Pancreas (tissue), 10 donors: ENCODE results near the gene BTBD9. TPM values are rescaled to one million over a fixed set of nuclear protein-coding genes. Genes with fewer than 3 reads are reported as not detected.

Source experiments
- ATAC-seq, 4 donors: fragments of 200-7000 bp; cut with Tn5 transposase; one replicate each; pipeline versions ENCODE4 v1.8.0 to v1.9.1; 2020; ENCODE audit warnings: mild to moderate bottlenecking in 4 of 4, moderate library complexity in 4 of 4
- DNase-seq, 6 donors: peaks; one replicate each; pipeline ENCODE4 v3.0.0-alpha.2; 2020
- FAIRE-seq: peaks from 2 replicates; lab custom pipeline; 2012; peaks lifted over from hg19 to GRCh38; lab: Jason Lieb, UNC
- H3K27ac ChIP-seq, 4 donors: fragments of 200-600 bp; sonication (generic); 1 replicate in 3 of 4; 2 replicates in 1 of 4; pipeline versions ENCODE4 v1.5.0 to v1.8.0; 2020
- H3K27me3 ChIP-seq, 4 donors: fragments of 200-600 bp; one replicate each; pipeline ENCODE4 v1.8.0; 2021
- H3K36me3 ChIP-seq, 3 donors: fragments of 200-600 bp; sonication (generic) in 1 of 3; one replicate each; pipeline versions ENCODE4 v1.5.0 to v1.8.0; 2020 to 2021
- H3K4me1 ChIP-seq, 3 donors: fragments of 200-600 bp; one replicate each; pipeline ENCODE4 v1.8.0; 2021
- H3K4me3 ChIP-seq, 4 donors: fragments of 200-600 bp; sonication (generic) in 2 of 4; one replicate each; pipeline versions ENCODE4 v1.5.0 to v1.8.0; 2020 to 2021
- H3K9me3 ChIP-seq, 4 donors: fragments of 200-600 bp; one replicate each; pipeline ENCODE4 v1.8.0; 2021
- WGBS, 2 donors: extraction: QIAGEN DNeasy Blood & Tissue Kit; methylation state at CpG; one replicate each; pipeline ENCODE4 v1.1.7; 2013; 5-methylcytosine and 5-hydroxymethylcytosine counted together
- intact Hi-C, 3 donors: fragments of 100-400 bp; cut with DNase I; formaldehyde crosslinking; loops; one replicate each; pipeline versions ENCODE4 v1.11.1 to v1.14.2; 2022
- polyA plus RNA-seq, 2 donors: library from polyadenylated mRNA; stranded (reverse); fragments of 200-250 nt; gene quantifications; one replicate each; pipeline ENCODE4 v1.2.3, GENCODE V29; 2013
- total RNA-seq, 6 donors: library from RNA; stranded (reverse); fragmentation: NEBNext Ultra II Directional in 4 of 6; extraction: Animal tissue kit (Norgen Biotek cat#: 25700) in 4 of 6; gene quantifications; one replicate each; pipeline versions ENCODE4 v1.2.1 to v1.2.4, GENCODE V29; 2021 to 2023
- TF ChIP-seq, protein P1 (sequence below), 4 donors: fragments of 200-600 bp; sonication (generic) in 3 of 4; IDR thresholded peaks; one replicate each; pipeline versions ENCODE4 v1.5.0 to v1.8.0; 2021; ENCODE audit warnings: antibody characterized with exemption in 4 of 4
- donor health status: healthy with polysubstance abuse.
- donor health status: DM: no; HTN: no; CAD: no; lungs with moderate emphysema.
- donor health status: DM: no; HTN: no; CAD: no.
- donor health status: control.
- donor health status: control.
- donor health status: Bipolar disorder and iron deficiency.
- donor health status: DM: yes; HTN: yes; CAD: no.
- donor health status: DM: no; HTN: no; CAD: no.
- donor health status: DM: no; HTN: no; CAD: no.
- donor health status: DM: yes; HTN: yes; CAD: no.

BTBD9 gene
- total and polyA plus RNA-seq, 8 donors, result 2.2 to 11.0 (median 7.1) TPM

DNA sequence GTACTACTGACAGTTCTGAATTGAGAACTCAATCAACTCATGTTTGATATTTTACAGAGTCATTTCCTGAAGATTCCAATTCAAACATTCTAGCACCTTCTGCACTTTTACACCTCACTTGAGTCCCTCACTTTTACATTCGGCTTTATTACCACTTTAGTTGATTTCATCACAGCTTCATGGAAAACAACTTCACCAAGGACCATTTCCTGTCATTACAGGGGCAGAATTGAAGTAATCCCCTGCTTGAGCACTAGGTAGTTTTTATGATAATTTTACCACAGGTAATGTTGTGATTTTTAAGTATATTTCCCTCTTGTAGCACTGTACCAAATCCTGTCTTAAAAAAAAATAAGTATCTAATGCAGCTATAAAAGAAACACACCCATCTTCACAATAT, 312.9 kb downstream of the BTBD9 start:
- FAIRE-seq (no peak), DNase-seq (no peak), ATAC-seq (no peak)
- Histone ChIP-seq H3K4me3 (no peak overlapping the region), H3K36me3 (no peaks in the 10 kb centered on the region), H3K4me1 (no peaks in the 10 kb centered on the region), H3K27me3 (no peaks in the 10 kb centered on the region), H3K27ac (no peak overlapping the region), H3K9me3 (no peaks in the 10 kb centered on the region)
- TF ChIP-seq, protein P1, sequence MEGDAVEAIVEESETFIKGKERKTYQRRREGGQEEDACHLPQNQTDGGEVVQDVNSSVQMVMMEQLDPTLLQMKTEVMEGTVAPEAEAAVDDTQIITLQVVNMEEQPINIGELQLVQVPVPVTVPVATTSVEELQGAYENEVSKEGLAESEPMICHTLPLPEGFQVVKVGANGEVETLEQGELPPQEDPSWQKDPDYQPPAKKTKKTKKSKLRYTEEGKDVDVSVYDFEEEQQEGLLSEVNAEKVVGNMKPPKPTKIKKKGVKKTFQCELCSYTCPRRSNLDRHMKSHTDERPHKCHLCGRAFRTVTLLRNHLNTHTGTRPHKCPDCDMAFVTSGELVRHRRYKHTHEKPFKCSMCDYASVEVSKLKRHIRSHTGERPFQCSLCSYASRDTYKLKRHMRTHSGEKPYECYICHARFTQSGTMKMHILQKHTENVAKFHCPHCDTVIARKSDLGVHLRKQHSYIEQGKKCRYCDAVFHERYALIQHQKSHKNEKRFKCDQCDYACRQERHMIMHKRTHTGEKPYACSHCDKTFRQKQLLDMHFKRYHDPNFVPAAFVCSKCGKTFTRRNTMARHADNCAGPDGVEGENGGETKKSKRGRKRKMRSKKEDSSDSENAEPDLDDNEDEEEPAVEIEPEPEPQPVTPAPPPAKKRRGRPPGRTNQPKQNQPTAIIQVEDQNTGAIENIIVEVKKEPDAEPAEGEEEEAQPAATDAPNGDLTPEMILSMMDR (IDR thresholded peaks at IDR 0.05), result no peak
- WGBS, 2 donors, result 71 to 87% methylated on average over 1 of the region's 1 CpG
- intact Hi-C loops, result no loop called here

DNA sequence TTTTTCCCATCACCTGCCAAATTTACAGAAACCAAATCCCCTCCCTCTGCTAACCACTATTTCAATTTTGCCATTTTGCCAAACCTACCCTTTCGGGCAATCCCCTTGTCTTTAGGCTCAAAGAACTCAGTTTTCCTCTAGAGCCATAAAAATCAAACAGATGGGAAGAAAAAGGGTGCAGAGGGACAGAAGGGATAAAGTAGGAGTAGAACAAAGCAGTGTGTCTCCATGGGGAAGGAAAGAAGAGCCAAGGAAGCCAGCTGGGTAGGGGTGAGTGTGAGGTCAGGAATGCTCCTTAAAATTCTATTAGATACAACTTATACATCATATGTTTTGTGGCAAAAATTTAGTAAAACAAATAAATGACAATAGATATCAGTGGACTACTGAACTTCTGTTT, 316.5 kb downstream of the BTBD9 start:
- FAIRE-seq (no peak), DNase-seq (no peak), ATAC-seq (no peak)
- Histone ChIP-seq H3K4me1 (no peaks in the 10 kb centered on the region), H3K4me3 (no peak overlapping the region), H3K9me3 (no peaks in the 10 kb centered on the region), H3K36me3 (no peaks in the 10 kb centered on the region), H3K27me3 (no peaks in the 10 kb centered on the region), H3K27ac (no peak overlapping the region)
- intact Hi-C loops, result no loop called here
- 93 to 94% methylated on average over 1 of the region's 1 CpG for WGBS, 2 donors
- TF ChIP-seq, protein P1 (IDR thresholded peaks at IDR 0.05), result no peak

DNA sequence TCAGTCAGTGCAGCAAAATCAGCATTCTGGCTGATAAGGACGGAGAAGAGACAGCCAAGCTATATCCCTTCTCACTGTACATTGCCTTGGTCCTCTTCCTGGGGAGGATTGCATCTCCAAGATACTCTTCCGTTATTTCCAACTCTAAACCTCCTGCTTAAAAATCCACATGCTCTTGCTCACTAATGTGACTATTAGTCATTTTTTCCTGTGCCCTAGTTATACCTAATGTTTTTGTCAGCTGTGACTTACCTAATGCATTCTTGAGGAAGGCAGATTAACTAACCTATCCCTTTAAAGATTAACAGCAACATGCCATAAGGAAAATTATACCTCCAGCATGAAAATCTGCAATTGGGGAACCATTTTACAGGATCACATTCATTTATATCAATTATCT, 317.6 kb downstream of the BTBD9 start:
- no peaks in the 10 kb centered on the region for H3K4me1 ChIP-seq
- no peaks in the 10 kb centered on the region for H3K36me3 ChIP-seq
- no peak overlapping the region for H3K4me3 ChIP-seq
- H3K9me3 ChIP-seq, result no peaks in the 10 kb centered on the region
- intact Hi-C loops, result no loop called here
- ATAC-seq, result no peak
- no peaks in the 10 kb centered on the region for H3K27me3 ChIP-seq
- no peak for FAIRE-seq
- H3K27ac ChIP-seq, result no peak overlapping the region
- WGBS, 2 donors, result 87 to 91% methylated on average over 2 of the region's 2 CpGs
- DNase-seq, result no peak
- TF ChIP-seq, protein P1 (IDR thresholded peaks at IDR 0.05), result no peak

DNA sequence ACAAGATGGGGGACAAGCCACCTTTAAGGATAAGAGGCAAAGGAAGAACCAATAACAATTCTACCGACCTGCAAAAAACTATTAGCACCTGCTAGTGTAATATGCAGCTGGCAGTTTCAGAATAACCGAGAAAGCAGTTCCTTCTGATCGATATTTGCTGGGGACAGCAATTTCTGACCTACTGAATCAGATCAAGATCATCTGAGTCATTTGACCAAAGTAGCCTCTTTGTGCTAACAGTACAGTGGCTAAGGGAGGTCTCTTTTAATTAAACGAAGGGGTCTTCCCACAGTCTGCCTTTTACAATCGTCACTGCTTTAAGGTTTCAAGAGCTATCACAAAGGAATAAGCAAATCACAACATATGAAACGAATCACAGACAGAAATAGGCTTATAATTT, 318.9 kb downstream of the BTBD9 start:
- no peak for FAIRE-seq
- TF ChIP-seq, protein P1 (IDR thresholded peaks at IDR 0.05), result no peak

DNA sequence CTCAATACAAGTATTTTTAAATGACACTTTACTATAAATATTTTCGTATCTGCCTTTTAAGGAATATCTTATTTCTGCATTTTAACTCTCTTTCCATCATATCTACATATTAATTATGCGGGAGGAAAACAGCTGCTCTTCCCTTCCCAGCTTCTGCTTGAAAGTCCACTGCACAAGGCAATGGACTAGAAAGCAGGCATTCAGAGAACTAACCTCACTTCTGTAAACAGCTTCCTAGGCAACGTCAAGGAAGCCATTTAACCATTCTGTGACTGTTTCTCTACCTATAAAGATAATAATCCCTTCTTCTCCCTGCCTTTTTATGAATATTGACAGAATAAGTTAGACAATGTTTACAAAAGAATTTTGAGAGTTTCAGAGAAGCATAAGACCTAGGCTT, 319.4 kb downstream of the BTBD9 start:
- 64 to 67% methylated on average over 3 of the region's 3 CpGs for WGBS, 2 donors
- TF ChIP-seq, protein P1 (IDR thresholded peaks at IDR 0.05), result no peak
- FAIRE-seq (no peak), ATAC-seq (peak in 2 of 4 donors; percentile 43 to 80), DNase-seq (no peak)
- intact Hi-C loops, result no loop called here
- Histone ChIP-seq H3K9me3 (no peaks in the 10 kb centered on the region), H3K27me3 (no peaks in the 10 kb centered on the region), H3K4me1 (no peaks in the 10 kb centered on the region), H3K4me3 (no peak overlapping the region), H3K36me3 (no peaks in the 10 kb centered on the region), H3K27ac (no peak overlapping the region)

More for the DNA sequence above, 318.9 kb downstream of the BTBD9 start:
- H3K27me3 ChIP-seq, result no peaks in the 10 kb centered on the region
- ATAC-seq (no peak), DNase-seq (no peak)
- H3K4me1 ChIP-seq, result no peaks in the 10 kb centered on the region
- H3K27ac ChIP-seq, result no peak overlapping the region
- H3K4me3 ChIP-seq, result no peak overlapping the region
- WGBS, 2 donors, result 74 to 76% methylated on average over 6 of the region's 6 CpGs
- H3K9me3 ChIP-seq, result no peaks in the 10 kb centered on the region
- intact Hi-C loops, result no loop called here
- no peaks in the 10 kb centered on the region for H3K36me3 ChIP-seq
